Keratinocyte (primary cell): ENCODE measurements around the gene SESTD1. TPM values are rescaled to one million over a fixed set of nuclear protein-coding genes. Genes with fewer than 3 reads are reported as not detected.
"Not testable (repeated sequence)": the region's sequence is repeated elsewhere in the genome, so short reads cannot be mapped to it uniquely, and the experiment has no call there.

Experiments
- DNase-seq: peaks from one replicate; pipeline ENCODE4 v3.0.0-alpha.2; 2011; ENCODE audit warnings: low read depth, missing footprints, low spot score
- FAIRE-seq: peaks from 2 replicates; lab custom pipeline; 2011; peaks lifted over from hg19 to GRCh38; lab: Jason Lieb, UNC
- H2AFZ ChIP-seq: 2 replicates; pipeline ENCODE4 v1.6.0; 2012; ENCODE audit warnings: low read length, control low read depth, inconsistent platforms; ENCODE audit not compliant: control insufficient read depth
- H3K27ac ChIP-seq: 2 replicates; pipeline ENCODE4 v1.5.1; 2011; ENCODE audit warnings: low read length; ENCODE audit not compliant: control insufficient read depth, insufficient read depth
- H3K27me3 ChIP-seq: 3 replicates; pipeline ENCODE4 v1.6.0; 2011; ENCODE audit warnings: low read length; ENCODE audit not compliant: control insufficient read depth, insufficient read depth; ENCODE audit errors: extremely low read depth
- H3K36me3 ChIP-seq, 2 experiments: 2 replicates in 1 of 2; 3 replicates in 1 of 2; pipeline ENCODE4 v1.5.1; 2011; ENCODE audit warnings: low read length in 2 of 2, mild to moderate bottlenecking in 1 of 2; ENCODE audit not compliant: control insufficient read depth in 2 of 2, insufficient read depth in 2 of 2; ENCODE audit errors: extremely low read depth in 1 of 2
- H3K4me1 ChIP-seq: 3 replicates; pipeline ENCODE4 v1.5.1; 2011; ENCODE audit warnings: low read length; ENCODE audit not compliant: control insufficient read depth, insufficient read depth; ENCODE audit errors: extremely low read depth
- H3K4me2 ChIP-seq: 3 replicates; pipeline ENCODE4 v1.6.0; 2011; ENCODE audit warnings: low read depth, low read length; ENCODE audit not compliant: control insufficient read depth, insufficient read depth; ENCODE audit errors: extremely low read depth
- H3K4me3 ChIP-seq, 3 experiments: fragments of 200-600 bp in 1 of 3; sonication (generic) in 1 of 3; 2 replicates in 2 of 3; 3 replicates in 1 of 3; pipeline ENCODE4 v1.5.1; 2011 to 2016; ENCODE audit warnings: low read length in 3 of 3, mild to moderate bottlenecking in 3 of 3, control low read depth in 2 of 3, inconsistent platforms in 1 of 3, low read depth in 1 of 3, mixed read lengths in 1 of 3, mixed run types in 1 of 3, moderate library complexity in 1 of 3; ENCODE audit not compliant: control insufficient read depth in 2 of 3, insufficient read depth in 2 of 3; ENCODE audit errors: extremely low read depth in 1 of 3
- H3K79me2 ChIP-seq: 2 replicates; pipeline ENCODE4 v1.6.0; 2012; ENCODE audit warnings: low read length; ENCODE audit not compliant: control insufficient read depth, insufficient read depth
- H3K9ac ChIP-seq: 3 replicates; pipeline ENCODE4 v1.6.0; 2011; ENCODE audit warnings: low read length; ENCODE audit not compliant: control insufficient read depth, insufficient read depth; ENCODE audit errors: extremely low read depth
- H3K9me1 ChIP-seq: 3 replicates; pipeline ENCODE4 v1.6.0; 2011; ENCODE audit warnings: low read length; ENCODE audit not compliant: control insufficient read depth, insufficient read depth; ENCODE audit errors: extremely low read depth
- H3K9me3 ChIP-seq: 2 replicates; pipeline ENCODE4 v1.5.1; 2012; ENCODE audit warnings: low read depth, low read length; ENCODE audit not compliant: control insufficient read depth
- H4K20me1 ChIP-seq: 3 replicates; pipeline ENCODE4 v1.6.0; 2011; ENCODE audit warnings: low read length; ENCODE audit not compliant: control insufficient read depth, insufficient read depth; ENCODE audit errors: extremely low read depth
- EZH2 ChIP-seq: IDR thresholded peaks from one replicate; pipeline ENCODE4 v1.6.1; 2012; ENCODE audit warnings: inconsistent platforms, mild to moderate bottlenecking, low read length, moderate library complexity
- dilution Hi-C: fragments of 300-500 bp; cut with MboI; formaldehyde crosslinking; loops from one replicate; pipeline ENCODE4 v1.7.0; 2020; ENCODE audit warnings: low sequenced_read_pairs; ENCODE audit not compliant: extremely low pct_ligation_motif_present
- polyA plus RNA-seq, 5 experiments: library from polyadenylated mRNA; depleted of rRNA in 3 of 5; stranded (reverse) in 3 of 5; stranded (forward) in 1 of 5; unstranded in 1 of 5; fragments of >200 nt; gene quantifications; 1 replicate in 1 of 5; 2 replicates in 3 of 5; 3 replicates in 1 of 5; pipeline versions ENCODE4 v1.2.1 to v1.2.3, GENCODE V29; 2011 to 2012; ENCODE audit warnings: missing spikeins in 2 of 5, low read depth in 1 of 5, low replicate concordance in 1 of 5
- TF ChIP-seq, protein P1 (sequence below), 3 experiments: IDR thresholded peaks in 1 of 3; conservative IDR thresholded peaks in 1 of 3; optimal IDR thresholded peaks in 1 of 3; 2 replicates in 2 of 3; 3 replicates in 1 of 3; pipeline versions ENCODE3 to v1.5.1; 2011; ENCODE audit warnings: low read length in 3 of 3, mild to moderate bottlenecking in 3 of 3, moderate library complexity in 2 of 3, control low read depth in 1 of 3, inconsistent platforms in 1 of 3; ENCODE audit not compliant: insufficient read depth in 2 of 3; ENCODE audit errors: extremely low read depth in 1 of 3

The SESTD1 gene
- polyA plus RNA-seq, 1 donor (not counting 4 experiments of a cell fraction or from before 2014, with no cell fraction given), result 22.3 TPM

DNA sequence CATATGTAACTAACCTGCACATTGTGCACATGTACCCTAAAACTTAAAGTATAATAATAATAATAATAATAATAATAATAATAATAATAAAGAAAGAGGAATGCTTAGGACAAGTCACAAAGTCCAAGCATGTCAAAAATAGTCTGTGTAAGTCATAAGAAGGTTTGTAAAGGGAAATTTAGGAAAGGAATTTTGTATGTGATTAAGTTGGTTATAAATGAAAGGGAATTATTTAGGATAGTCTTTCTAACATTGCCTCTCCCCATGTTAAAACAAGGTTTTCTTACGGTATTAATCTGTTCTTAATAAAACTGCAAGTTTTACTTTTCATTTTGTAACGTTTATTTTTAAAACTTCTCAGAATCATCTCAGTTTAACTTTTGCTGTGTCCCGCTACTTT is 62.8 kb downstream of the SESTD1 start:
- no peaks in the 10 kb centered on the region for H3K9me1 ChIP-seq
- no peak overlapping the region for H3K27ac ChIP-seq
- FAIRE-seq, result no peak
- no peaks in the 10 kb centered on the region for H4K20me1 ChIP-seq
- TF ChIP-seq, protein P1, sequence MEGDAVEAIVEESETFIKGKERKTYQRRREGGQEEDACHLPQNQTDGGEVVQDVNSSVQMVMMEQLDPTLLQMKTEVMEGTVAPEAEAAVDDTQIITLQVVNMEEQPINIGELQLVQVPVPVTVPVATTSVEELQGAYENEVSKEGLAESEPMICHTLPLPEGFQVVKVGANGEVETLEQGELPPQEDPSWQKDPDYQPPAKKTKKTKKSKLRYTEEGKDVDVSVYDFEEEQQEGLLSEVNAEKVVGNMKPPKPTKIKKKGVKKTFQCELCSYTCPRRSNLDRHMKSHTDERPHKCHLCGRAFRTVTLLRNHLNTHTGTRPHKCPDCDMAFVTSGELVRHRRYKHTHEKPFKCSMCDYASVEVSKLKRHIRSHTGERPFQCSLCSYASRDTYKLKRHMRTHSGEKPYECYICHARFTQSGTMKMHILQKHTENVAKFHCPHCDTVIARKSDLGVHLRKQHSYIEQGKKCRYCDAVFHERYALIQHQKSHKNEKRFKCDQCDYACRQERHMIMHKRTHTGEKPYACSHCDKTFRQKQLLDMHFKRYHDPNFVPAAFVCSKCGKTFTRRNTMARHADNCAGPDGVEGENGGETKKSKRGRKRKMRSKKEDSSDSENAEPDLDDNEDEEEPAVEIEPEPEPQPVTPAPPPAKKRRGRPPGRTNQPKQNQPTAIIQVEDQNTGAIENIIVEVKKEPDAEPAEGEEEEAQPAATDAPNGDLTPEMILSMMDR (optimal IDR thresholded peaks at IDR 0.05 in 1 of 3, IDR thresholded peaks at IDR 0.05 in 1 of 3, conservative IDR thresholded peaks at IDR 0.05 in 1 of 3; ENCODE audit: extremely low read depth in 1 of 3, insufficient read depth in 2 of 3, low read length in 3 of 3), result no peak
- no peak overlapping the region for H3K9ac ChIP-seq
- H3K4me3 ChIP-seq, result no peak overlapping the region
- no peaks in the 10 kb centered on the region for H3K27me3 ChIP-seq
- H3K4me2 ChIP-seq, result no peak overlapping the region
- H3K9me3 ChIP-seq, result no peaks in the 10 kb centered on the region
- H3K36me3 ChIP-seq, result no peaks in the 10 kb centered on the region
- H3K79me2 ChIP-seq, result no peaks in the 10 kb centered on the region
- no peaks in the 10 kb centered on the region for H3K4me1 ChIP-seq
- DNase-seq, result no peak
- dilution Hi-C loops, result no loop called here
- no peak overlapping the region for H2AFZ ChIP-seq

DNA sequence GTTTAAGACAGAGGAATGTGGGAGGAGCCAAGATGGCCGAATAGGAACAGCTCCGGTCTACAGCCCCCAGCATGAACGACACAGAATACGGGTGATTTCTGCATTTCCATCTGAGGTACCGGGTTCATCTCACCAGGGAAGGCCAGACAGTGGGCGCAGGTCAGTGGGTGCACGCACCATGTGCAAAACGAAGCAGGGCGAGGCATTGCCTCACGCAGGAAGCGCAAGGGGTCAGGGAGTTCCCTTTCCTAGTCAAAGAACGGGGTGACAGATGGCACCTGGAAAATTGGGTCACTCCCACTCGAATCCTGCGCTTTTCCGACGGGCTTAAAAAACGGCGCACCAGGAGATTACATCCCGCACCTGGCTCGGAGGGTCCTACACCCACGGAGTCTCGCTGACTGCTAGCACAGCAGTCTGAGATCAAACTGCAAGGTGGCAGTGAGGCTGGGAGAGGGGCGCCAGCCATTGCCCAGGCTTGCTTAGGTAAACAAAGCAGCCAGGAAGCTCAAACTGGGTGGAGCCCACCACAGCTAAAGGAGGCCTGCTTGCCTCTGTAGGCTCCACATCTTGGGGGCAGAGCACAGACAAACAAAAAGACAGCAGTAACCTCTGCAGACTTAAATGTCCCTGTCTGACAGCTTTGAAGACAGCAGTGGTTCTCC is 68.6 kb downstream of the SESTD1 start:
- H2AFZ ChIP-seq, H3K9me1 ChIP-seq, H3K27me3 ChIP-seq, H3K4me1 ChIP-seq, FAIRE-seq, H3K27ac ChIP-seq, H3K9me3 ChIP-seq, H3K9ac ChIP-seq, dilution Hi-C loops, H3K4me3 ChIP-seq, DNase-seq, H3K36me3 ChIP-seq, H4K20me1 ChIP-seq, H3K4me2 ChIP-seq: not testable (repeated sequence)
- peaks cover 37% of the 10 kb centered on the region for H3K79me2 ChIP-seq

DNA sequence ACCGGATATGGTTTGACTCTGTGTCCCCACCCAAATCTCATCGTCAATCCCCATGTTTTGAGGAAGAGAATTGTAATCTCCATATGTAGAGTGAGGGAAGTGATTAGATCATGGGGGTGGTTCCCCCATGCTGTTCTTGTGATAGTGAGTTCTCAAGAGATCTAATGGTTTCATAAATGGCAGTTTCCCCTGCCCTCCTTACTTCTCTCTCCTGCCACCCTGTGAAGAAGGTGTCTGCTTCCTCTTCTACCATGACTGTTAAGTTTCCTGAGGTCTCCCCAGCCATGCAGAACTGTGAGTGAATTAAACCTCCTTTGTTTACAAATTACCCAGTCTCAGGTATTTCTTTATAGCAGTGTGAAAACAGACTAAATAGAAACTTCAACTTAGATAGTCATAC is 69.5 kb downstream of the SESTD1 start:
- Histone ChIP-seq H3K27me3 (no peaks in the 10 kb centered on the region), H3K9me3 (no peaks in the 10 kb centered on the region), H3K4me2 (no peak overlapping the region), H3K36me3 (no peaks in the 10 kb centered on the region), H3K9ac (no peak overlapping the region), H3K4me1 (no peaks in the 10 kb centered on the region), H2AFZ (no peak overlapping the region), H3K27ac (no peak overlapping the region), H3K79me2 (peaks cover 43% of the 10 kb centered on the region), H3K9me1 (no peaks in the 10 kb centered on the region), H4K20me1 (no peaks in the 10 kb centered on the region), H3K4me3 (no peak overlapping the region)
- dilution Hi-C loops, result no loop called here
- TF ChIP-seq EZH2, result no peak
- TF ChIP-seq, protein P1 (optimal IDR thresholded peaks at IDR 0.05 in 1 of 3, IDR thresholded peaks at IDR 0.05 in 1 of 3, conservative IDR thresholded peaks at IDR 0.05 in 1 of 3; ENCODE audit: extremely low read depth in 1 of 3, insufficient read depth in 2 of 3, low read length in 3 of 3), result no peak
- FAIRE-seq (no peak), DNase-seq (no peak)
